Smooth muscle cell (in vitro differentiated cells): Measurements from ENCODE around the gene MERTK. TPM values are rescaled to one million over a fixed set of nuclear protein-coding genes. Genes with fewer than 3 reads are reported as not detected.

Source experiments
- DNase-seq: peaks from one replicate; lab custom pipeline; 2025; ENCODE audit not compliant: unreplicated experiment; lab: John Stamatoyannopoulos, UW
- H2AFZ ChIP-seq: fragments of 200-600 bp; sonication (generic); 2 replicates; pipeline ENCODE4 v1.6.0; 2016; ENCODE audit warnings: antibody characterized with exemption, low read depth, mild to moderate bottlenecking
- H3F3A ChIP-seq: fragments of 200-600 bp; sonication (generic); 2 replicates; pipeline ENCODE4 v1.6.0; 2017; ENCODE audit warnings: antibody characterized with exemption, low read depth
- H3K27ac ChIP-seq: fragments of 200-600 bp; sonication (generic); 2 replicates; pipeline ENCODE4 v1.5.1; 2016; ENCODE audit warnings: low read depth, mild to moderate bottlenecking
- H3K27me3 ChIP-seq: fragments of 200-600 bp; sonication (generic); 2 replicates; pipeline ENCODE4 v1.6.1; 2016; ENCODE audit warnings: low read depth, mild to moderate bottlenecking
- H3K36me3 ChIP-seq: fragments of 200-600 bp; sonication (generic); 2 replicates; pipeline ENCODE4 v1.5.1; 2016; ENCODE audit warnings: low read depth
- H3K4me1 ChIP-seq: fragments of 200-600 bp; sonication (generic); 2 replicates; pipeline ENCODE4 v1.5.1; 2016; ENCODE audit warnings: low read depth
- H3K4me2 ChIP-seq: fragments of 200-600 bp; sonication (generic); 2 replicates; pipeline ENCODE4 v1.6.0; 2016; ENCODE audit warnings: mild to moderate bottlenecking
- H3K4me3 ChIP-seq: fragments of 200-600 bp; sonication (generic); 2 replicates; pipeline ENCODE4 v1.5.1; 2016; ENCODE audit warnings: mild to moderate bottlenecking
- H3K79me2 ChIP-seq: fragments of 200-600 bp; sonication (generic); 2 replicates; pipeline ENCODE4 v1.6.0; 2016; ENCODE audit warnings: low read depth, mild to moderate bottlenecking
- H3K9ac ChIP-seq: fragments of 200-600 bp; sonication (generic); 2 replicates; pipeline ENCODE4 v1.6.0; 2016; ENCODE audit warnings: low read depth
- H3K9me3 ChIP-seq: fragments of 200-600 bp; sonication (generic); replicated peaks from 2 replicates; pipeline ENCODE4 v1.5.1; 2016; ENCODE audit warnings: low read depth
- H4K20me1 ChIP-seq: fragments of 200-600 bp; sonication (generic); 2 replicates; pipeline ENCODE4 v1.6.0; 2016; ENCODE audit warnings: low read depth
- CTCF ChIP-seq: fragments of 200-600 bp; sonication (generic); IDR thresholded peaks from 2 replicates; pipeline ENCODE4 v1.5.1; 2017; ENCODE audit warnings: borderline replicate concordance, mild to moderate bottlenecking, antibody characterized with exemption; ENCODE audit not compliant: insufficient read depth, poor library complexity, severe bottlenecking
- WGBS: methylation state at CpG from one replicate; pipeline ENCODE4 v1.1.7; 2016; ENCODE audit warnings: low lambda C conversion rate; 5-methylcytosine and 5-hydroxymethylcytosine counted together
- polyA plus RNA-seq: library from polyadenylated mRNA; unstranded; fragments of >200 nt; fragmentation: Nextera tagmentation; extraction: Ambion mirVana; gene quantifications from 2 replicates; pipeline ENCODE4 v1.2.1, GENCODE V29; 2016
- total RNA-seq: library from RNA; depleted of rRNA; stranded (reverse); fragments of >200 nt; gene quantifications from 2 replicates; pipeline ENCODE4 v1.2.3, GENCODE V29; 2014

MERTK gene
- total and polyA plus RNA-seq, 2 experiments from 2014 or later: 5.1 to 9.4 TPM

- Histone ChIP-seq H3K4me1 (peaks cover 42% of the 10 kb centered on the region), H3K27ac (peak overlapping the region; percentile 69), H3K4me3 (no peak overlapping the region), H2AFZ (no peak overlapping the region), H3K79me2 (no peaks in the 10 kb centered on the region), H3K4me2 (no peak overlapping the region), H3F3A (peaks cover 5% of the 10 kb centered on the region), H3K36me3 (no peaks in the 10 kb centered on the region), H4K20me1 (peaks cover 4% of the 10 kb centered on the region), H3K27me3 (no peaks in the 10 kb centered on the region), H3K9me3 (no peaks in the 10 kb centered on the region), H3K9ac (no peak overlapping the region)
- no peak for TF ChIP-seq CTCF
- WGBS: 81% methylated on average over 8 of the region's 8 CpGs
- no peak for DNase-seq
These were observed 85.2 kb downstream of the MERTK start for GRCh38 chr2:111983478-111984212.

- Histone ChIP-seq H3K9ac (no peak overlapping the region), H3K4me3 (no peak overlapping the region), H3K4me2 (no peak overlapping the region), H2AFZ (no peak overlapping the region), H3K79me2 (no peaks in the 10 kb centered on the region), H3K4me1 (peaks cover 37% of the 10 kb centered on the region), H4K20me1 (peaks cover 4% of the 10 kb centered on the region), H3K27me3 (no peaks in the 10 kb centered on the region), H3F3A (peaks cover under 1% of the 10 kb centered on the region), H3K27ac (peak overlapping the region; percentile 69), H3K9me3 (no peaks in the 10 kb centered on the region), H3K36me3 (no peaks in the 10 kb centered on the region)
- 81% methylated on average over 4 of the region's 4 CpGs for WGBS
- TF ChIP-seq CTCF: no peak
- no peak for DNase-seq
These were observed 85.8 kb downstream of the MERTK start for GRCh38 chr2:111984213-111984604.

- H3K27me3 ChIP-seq: no peaks in the 10 kb centered on the region
- 80% methylated on average over 4 of the region's 4 CpGs for WGBS
- H3K4me1 ChIP-seq: peaks cover 32% of the 10 kb centered on the region
These were observed 87.1 kb downstream of the MERTK start for GRCh38 chr2:111985514-111985913.

More at GRCh38 chr2:111985514-111985913, 87.1 kb downstream of the MERTK start:
- Histone ChIP-seq H3K4me3 (no peak overlapping the region), H3F3A (no peaks in the 10 kb centered on the region), H3K9ac (no peak overlapping the region), H3K4me2 (no peak overlapping the region), H4K20me1 (no peaks in the 10 kb centered on the region), H2AFZ (no peak overlapping the region), H3K27ac (no peak overlapping the region), H3K9me3 (no peaks in the 10 kb centered on the region), H3K36me3 (no peaks in the 10 kb centered on the region), H3K79me2 (no peaks in the 10 kb centered on the region)
- no peak for DNase-seq
- TF ChIP-seq CTCF: no peak
